ENCODE data around the gene TRAPPC1. TPM values are rescaled to one million over a fixed set of nuclear protein-coding genes. Genes with fewer than 3 reads are reported as not detected.

Gene TRAPPC1
- total RNA-seq, 1 experiment from 2014 or later = 75.5 TPM

DNA sequence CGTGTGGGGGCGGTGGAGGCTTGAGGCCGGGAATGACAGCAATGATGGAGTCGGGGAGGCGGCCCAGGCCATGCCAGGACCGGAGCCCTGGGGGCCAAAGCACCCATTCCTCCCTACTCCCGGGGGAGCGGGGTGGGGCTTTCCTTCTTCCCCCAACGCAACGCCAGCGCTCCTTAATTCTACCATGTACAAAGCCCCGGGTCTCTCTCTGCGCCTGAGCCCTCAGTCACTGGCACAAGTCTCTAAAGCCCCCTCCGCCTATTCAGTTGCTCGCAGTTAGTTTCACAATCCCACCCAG lies 15.4 kb downstream of the TRAPPC1 start:
- TF ChIP-seq CTCF (IDR thresholded peaks at IDR 0.05; ENCODE audit: insufficient read depth in 1 of 2, low read depth in 1 of 2, low read length in 1 of 2, severe bottlenecking in 1 of 2, unreplicated experiment in 1 of 2) = no peak
- ChIA-PET CTCF (interaction anchor here (0.6 to 2.9 kb wide), 4 partner anchors 16 to 367 kb away, joined by 3 to 21 read pairs (median 8); partner anchors contain the start of genes CNTROB and TRAPPC1), POLR2A (interaction anchor here (0.8 to 1.7 kb wide), 5 partner anchors 16 to 140 kb away, joined by 3 to 10 read pairs (median 3); partner anchors contain the start of genes CNTROB and TRAPPC1)
- H3K4me3 Mint-ChIP-seq (ENCODE audit: unreplicated experiment) = peak overlapping the region; percentile 85
- no peaks in the 10 kb centered on the region for H3K4me1 Mint-ChIP-seq (ENCODE audit: low read depth, unreplicated experiment)
- intact Hi-C loops (cut with micrococcal nuclease; ENCODE audit: unreplicated experiment) = loop anchor here (10.0 kb wide), 1 partner anchor 172 kb away; no protein-coding TSS in a partner anchor
- H3K9me3 ChIP-seq = no peaks in the 10 kb centered on the region
- BruUV-seq (replicated peaks) = no TSS peak
- H3K27me3 Mint-ChIP-seq (ENCODE audit: insufficient read depth, unreplicated experiment) = no peaks in the 10 kb centered on the region
- 0 out of 2 replicates have a peak, but pooled peaks cover 3% of the 10 kb centered on the region for H3K4me1 ChIP-seq
- H3K27me3 ChIP-seq (replicated peaks; ENCODE audit: control insufficient read depth, insufficient read depth, low read length) = no peaks in the 10 kb centered on the region
- no peaks in the 10 kb centered on the region for H3K36me3 ChIP-seq (ENCODE audit: control insufficient read depth, insufficient read depth, low read length)
- DNase-seq = no peak
- peaks cover 17% of the 10 kb centered on the region for H3K36me3 Mint-ChIP-seq (ENCODE audit: insufficient read depth, unreplicated experiment)
- no peaks in the 10 kb centered on the region for H3K9me3 Mint-ChIP-seq (ENCODE audit: unreplicated experiment)
- peak overlapping the region; percentile 92 for H3K27ac Mint-ChIP-seq (ENCODE audit: unreplicated experiment)
- H3K4me3 ChIP-seq (ENCODE audit: low read depth, low read length) = peak overlapping the region; percentile 61

GRCh38 chr17:7915611-7916384 lies 15.9 kb downstream of the TRAPPC1 start, which contains the start of gene RNF227:
Gene RNF227, minus strand, starts transcription at chr17:7916289. Its CDS starts 94 bp downstream, at chr17:7916195.
- Mint-ChIP-seq H3K9me3 (ENCODE audit: unreplicated experiment) (no peaks in the 10 kb centered on the region), H3K27ac (ENCODE audit: unreplicated experiment) (peak within 1 kb of the TSS; percentile 92), H3K27me3 (ENCODE audit: insufficient read depth, unreplicated experiment) (no peaks in the 10 kb centered on the region), H3K4me3 (ENCODE audit: unreplicated experiment) (peak within 1 kb of the TSS; percentile 85), H3K4me1 (ENCODE audit: low read depth, unreplicated experiment) (no peaks in the 10 kb centered on the region), H3K36me3 (ENCODE audit: insufficient read depth, unreplicated experiment) (peaks cover 21% of the 10 kb centered on the region)
- intact Hi-C loops (cut with micrococcal nuclease; ENCODE audit: unreplicated experiment) = loop anchor here (2.0 to 10.0 kb wide), 2 partner anchors 141 to 171 kb away; no protein-coding TSS in a partner anchor
- Histone ChIP-seq H3K4me3 (ENCODE audit: low read depth, low read length) (peak within 1 kb of the TSS; percentile 61), H3K27me3 (replicated peaks; ENCODE audit: control insufficient read depth, insufficient read depth, low read length) (no peaks in the 10 kb centered on the region), H3K4me1 (0 out of 2 replicates have a peak, but pooled peaks cover 3% of the 10 kb centered on the region), H3K9me3 (no peaks in the 10 kb centered on the region), H3K36me3 (ENCODE audit: control insufficient read depth, insufficient read depth, low read length) (no peaks in the 10 kb centered on the region)
- no peak for TF ChIP-seq CTCF (IDR thresholded peaks at IDR 0.05; ENCODE audit: insufficient read depth in 1 of 2, low read depth in 1 of 2, low read length in 1 of 2, severe bottlenecking in 1 of 2, unreplicated experiment in 1 of 2)
- BruUV-seq (replicated peaks) = no TSS peak
- peak; percentile 81 to 85 for DNase-seq
- ChIA-PET POLR2A (interaction anchor here (0.5 to 1.7 kb wide), 8 partner anchors 16 to 380 kb away, joined by 3 to 10 read pairs (median 3); partner anchors contain the start of genes CNTROB, SLC25A35 and TRAPPC1), CTCF (interaction anchor here (0.6 to 2.9 kb wide), 4 partner anchors 16 to 368 kb away, joined by 3 to 21 read pairs (median 8); partner anchors contain the start of genes CNTROB and TRAPPC1)

DNA sequence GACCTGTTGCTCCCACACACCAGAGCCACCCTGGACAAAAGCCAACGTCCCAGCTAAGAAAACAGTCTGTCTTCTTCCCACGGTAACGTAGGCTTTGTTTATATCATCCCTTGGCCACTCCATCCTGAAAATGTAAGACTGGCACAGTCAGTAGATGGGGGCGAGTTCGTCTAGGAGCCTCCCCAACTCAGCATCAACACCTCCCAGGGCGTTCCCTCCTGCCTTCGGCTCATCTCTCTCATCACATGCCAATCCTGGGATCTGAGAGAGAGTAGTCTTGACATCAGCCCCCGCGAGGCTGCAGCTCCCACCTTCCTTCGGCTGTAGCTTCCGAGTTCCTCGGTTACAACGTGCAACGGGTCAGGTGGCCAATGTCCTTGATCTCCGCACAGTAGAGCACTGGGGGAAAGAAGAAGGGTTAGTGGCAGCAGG lies 16.6 kb downstream of the TRAPPC1 start:
- no peaks in the 10 kb centered on the region for H3K27me3 Mint-ChIP-seq (ENCODE audit: insufficient read depth, unreplicated experiment)
- H3K36me3 Mint-ChIP-seq (ENCODE audit: insufficient read depth, unreplicated experiment) = peaks cover 26% of the 10 kb centered on the region
- Histone ChIP-seq H3K9me3 (no peaks in the 10 kb centered on the region), H3K36me3 (ENCODE audit: control insufficient read depth, insufficient read depth, low read length) (no peaks in the 10 kb centered on the region), H3K27me3 (replicated peaks; ENCODE audit: control insufficient read depth, insufficient read depth, low read length) (no peaks in the 10 kb centered on the region), H3K4me1 (0 out of 2 replicates have a peak, but pooled peaks cover 3% of the 10 kb centered on the region), H3K4me3 (ENCODE audit: low read depth, low read length) (peak overlapping the region; percentile 61)
- peak overlapping the region; percentile 92 for H3K27ac Mint-ChIP-seq (ENCODE audit: unreplicated experiment)
- H3K4me3 Mint-ChIP-seq (ENCODE audit: unreplicated experiment) = peak overlapping the region; percentile 85
- no TSS peak for BruUV-seq (replicated peaks)
- no peak for TF ChIP-seq CTCF (IDR thresholded peaks at IDR 0.05; ENCODE audit: insufficient read depth in 1 of 2, low read depth in 1 of 2, low read length in 1 of 2, severe bottlenecking in 1 of 2, unreplicated experiment in 1 of 2)
- intact Hi-C loops (cut with micrococcal nuclease; ENCODE audit: unreplicated experiment) = loop anchor here (2.0 to 10.0 kb wide), 2 partner anchors 142 to 170 kb away; no protein-coding TSS in a partner anchor
- no peak for DNase-seq
- H3K4me1 Mint-ChIP-seq (ENCODE audit: low read depth, unreplicated experiment) = no peaks in the 10 kb centered on the region
- ChIA-PET POLR2A (interaction anchor here (0.8 to 1.7 kb wide), 4 partner anchors 17 to 380 kb away, joined by 3 to 10 read pairs (median 4); partner anchors contain the start of genes CNTROB, SLC25A35 and TRAPPC1), CTCF (interaction anchor here (1.0 to 2.9 kb wide), 3 partner anchors 17 to 126 kb away, joined by 3 to 21 read pairs (median 14); partner anchors contain the start of genes CNTROB and TRAPPC1)
- no peaks in the 10 kb centered on the region for H3K9me3 Mint-ChIP-seq (ENCODE audit: unreplicated experiment)

Data from Caco-2 (cell line).